GM18519 (cell line): ENCODE results near the gene ACSS1.

Experiments used
- ATAC-seq: cut with Tn5 transposase; IDR thresholded peaks from one replicate; pipeline ENCODE4 v1.9.1; 2021; ENCODE audit warnings: mild to moderate bottlenecking, moderate library complexity; ENCODE audit not compliant: unreplicated experiment, low FRiP score

ACSS1 gene

DNA sequence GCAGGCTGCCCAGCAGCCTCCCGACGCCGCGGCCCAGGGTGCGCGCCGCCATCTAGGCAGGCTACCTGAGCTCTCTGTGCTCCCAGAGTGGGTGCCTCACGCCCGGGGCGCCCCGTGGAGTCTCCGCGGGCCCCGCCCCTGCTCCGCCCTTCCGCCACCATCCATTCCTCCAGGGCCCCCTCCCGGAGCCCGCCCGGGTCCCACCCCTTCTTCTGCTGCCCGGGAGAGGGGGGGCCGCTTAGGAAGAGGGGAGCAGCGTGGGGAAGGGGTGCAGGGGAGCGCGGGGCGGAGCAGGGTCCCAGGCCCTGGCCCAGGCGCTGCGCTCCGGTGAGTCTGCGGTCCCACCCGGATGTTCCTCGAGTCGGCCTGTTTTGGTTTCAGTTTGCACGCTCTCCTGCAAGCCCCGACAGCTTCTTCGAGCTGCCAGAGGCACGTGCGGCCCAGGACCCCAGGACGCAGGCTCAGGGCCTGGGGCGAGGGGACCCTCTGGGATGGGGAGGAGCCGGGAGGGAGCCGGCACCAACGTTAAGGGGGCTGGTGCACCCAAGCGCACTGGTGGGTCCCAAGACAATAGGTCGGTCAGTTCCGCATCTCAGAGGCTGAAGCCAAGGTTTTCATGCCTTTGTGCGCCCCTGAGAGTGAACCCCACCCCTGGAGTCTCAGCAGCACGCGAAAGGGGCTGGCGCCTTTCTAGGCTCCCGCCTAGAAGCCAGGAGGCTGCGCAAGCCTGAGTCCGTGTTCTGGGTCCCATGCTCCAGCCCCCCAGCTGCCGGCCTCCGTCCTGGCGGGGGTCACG, at the start of gene ACSS1:
ACSS1 (minus strand) TSS at position 89 of the 796 bp plus-strand sequence; CDS start at position 52, 37 bp downstream.
- peak; percentile 50 for ATAC-seq

DNA sequence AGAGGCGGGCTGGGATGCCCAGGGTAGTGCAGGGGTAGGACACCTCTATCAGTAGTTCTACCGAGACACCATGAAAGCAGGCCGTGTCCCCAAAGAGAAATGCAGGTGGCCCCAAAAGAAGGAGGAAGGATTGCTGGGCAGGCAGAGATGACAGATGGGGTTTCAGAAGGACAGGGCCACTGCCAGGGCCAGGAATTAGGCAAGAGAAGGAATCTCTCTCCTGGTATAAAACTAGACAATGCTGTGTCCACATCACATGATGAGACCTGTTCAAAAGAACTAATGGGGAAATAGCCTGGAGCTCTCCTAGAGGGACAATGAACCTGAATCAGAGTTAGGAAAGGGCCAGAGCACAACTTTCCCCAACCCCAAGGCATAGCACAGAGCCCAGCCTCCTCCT, 45.6 kb upstream of the ACSS1 start:
- ATAC-seq: no peak

DNA sequence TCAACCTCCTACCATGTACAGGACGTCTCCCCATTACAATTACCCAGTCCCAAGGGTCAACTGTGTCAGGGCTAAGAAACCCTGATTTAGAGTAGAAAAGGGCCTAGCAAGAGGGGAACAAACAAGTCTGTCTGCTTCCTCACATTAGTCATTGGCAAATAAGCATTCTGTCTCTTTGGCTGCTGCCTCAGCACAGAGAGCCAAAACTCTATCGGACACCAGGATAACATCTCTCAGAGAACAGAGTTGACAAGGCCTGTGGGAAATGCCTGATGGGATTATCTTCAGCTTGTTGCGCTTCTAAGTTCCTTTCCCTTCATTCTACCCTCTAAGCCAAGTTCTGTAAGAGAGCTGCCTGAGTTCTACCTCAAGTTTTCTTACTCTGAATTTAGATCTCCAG, 43.0 kb upstream of the ACSS1 start:
- no peak for ATAC-seq

DNA sequence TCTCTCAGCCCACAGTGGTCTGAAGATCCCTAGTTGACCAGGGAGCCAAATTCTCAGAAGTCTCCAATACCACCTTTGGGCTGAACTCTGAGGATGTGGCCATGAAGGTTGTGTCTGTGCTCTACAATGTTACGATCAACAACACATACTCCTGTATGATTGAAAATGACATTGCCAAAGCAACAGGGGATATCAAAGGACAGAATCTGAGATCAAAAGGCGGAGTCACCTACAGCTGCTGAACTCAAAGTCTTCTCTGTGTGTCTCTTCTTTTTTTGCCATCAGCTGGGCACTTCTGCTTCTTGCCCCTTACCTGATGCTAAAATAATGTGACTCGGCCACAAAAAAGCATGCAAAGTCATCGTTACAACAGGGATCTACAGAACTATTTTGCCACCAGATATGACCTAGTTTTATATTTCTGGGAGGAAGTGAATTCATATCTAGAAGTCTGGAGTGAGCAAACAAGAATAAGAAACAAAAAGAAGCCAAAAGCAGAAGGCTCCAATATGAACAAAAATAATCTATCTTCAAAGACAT, 41.7 kb upstream of the ACSS1 start:
- ATAC-seq: no peak

DNA sequence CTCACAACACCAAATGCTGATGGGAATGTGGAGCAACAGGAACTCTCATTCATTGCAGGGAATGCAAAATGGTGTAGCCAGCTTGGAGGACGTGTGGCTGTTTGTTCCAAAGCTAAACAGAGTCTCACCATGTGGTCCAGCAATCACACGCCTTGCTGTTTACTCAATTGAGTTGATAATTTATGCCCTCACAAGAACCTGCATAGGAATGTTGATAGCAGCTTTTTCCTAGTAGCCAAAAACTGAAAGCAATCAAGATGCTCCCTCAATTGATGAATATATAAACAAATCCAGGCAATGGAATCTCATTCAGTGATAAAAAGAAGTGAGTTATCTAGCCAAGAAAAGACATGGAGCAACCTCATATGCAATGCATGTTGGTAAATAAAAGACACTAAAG, 39.6 kb upstream of the ACSS1 start:
- ATAC-seq: no peak

DNA sequence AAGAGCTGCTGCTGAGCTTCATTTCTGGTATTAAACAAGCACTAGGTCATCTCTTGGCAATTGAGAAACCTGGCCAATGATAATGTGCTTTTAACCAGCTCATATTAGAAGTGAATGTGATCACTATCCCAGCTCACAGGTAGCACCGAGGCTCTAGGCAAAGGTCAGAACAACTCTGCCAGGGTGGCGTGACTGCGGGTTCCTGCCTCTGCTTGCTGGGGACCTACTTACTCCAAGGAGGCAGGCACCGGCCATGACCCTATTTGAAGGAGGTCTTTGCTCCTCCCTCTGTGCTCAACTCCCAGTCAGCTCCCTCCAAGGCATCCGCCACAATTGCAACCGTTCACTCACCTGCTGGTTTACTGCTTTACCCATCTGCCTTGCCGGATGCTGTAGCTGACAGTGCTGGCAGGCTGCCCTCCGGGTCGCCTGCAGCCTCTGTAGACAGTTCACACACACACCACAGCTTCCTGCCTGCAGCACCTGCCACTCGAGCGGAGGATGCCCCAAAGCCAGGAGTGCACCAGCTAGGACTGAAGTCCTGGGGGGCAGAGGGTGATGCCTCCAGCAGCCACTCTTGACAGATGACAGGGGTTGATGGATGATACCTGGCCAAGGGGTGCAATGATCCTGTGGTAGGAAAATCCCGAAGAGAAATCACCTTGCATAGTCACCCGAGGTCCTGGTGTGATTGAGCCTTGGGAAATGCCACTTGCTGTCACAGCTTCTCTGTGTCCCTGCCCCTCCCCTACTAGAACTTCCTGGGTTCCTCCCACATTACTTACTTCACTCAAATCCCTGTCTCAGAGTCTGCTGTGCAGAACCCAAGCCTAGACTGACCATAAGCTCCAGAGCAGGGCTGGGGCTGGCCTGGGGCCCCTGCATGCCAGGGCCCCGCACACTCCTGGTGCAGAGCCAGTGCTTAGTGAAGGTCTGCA, 32.8 kb upstream of the ACSS1 start:
- ATAC-seq: peak; percentile 79

DNA sequence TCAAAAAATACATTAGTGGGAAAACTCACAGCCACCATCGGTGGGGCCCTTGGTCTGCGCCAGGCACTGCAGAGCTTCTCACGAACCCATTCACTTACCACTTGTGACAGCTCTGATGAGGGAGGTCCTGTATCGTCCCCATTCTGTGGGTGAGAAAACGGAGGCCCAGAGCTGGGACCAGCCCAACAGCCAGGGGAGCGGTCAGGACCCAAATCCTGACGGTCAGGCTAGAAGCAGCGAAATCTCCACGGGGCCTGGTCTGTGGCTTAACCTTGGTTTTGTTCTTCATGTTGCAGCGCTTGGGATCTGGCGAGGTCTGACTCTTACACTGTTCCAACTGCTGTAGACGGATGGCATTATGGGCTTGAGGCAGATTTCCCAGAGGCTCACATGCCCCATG, 31.7 kb upstream of the ACSS1 start:
- no peak for ATAC-seq

DNA sequence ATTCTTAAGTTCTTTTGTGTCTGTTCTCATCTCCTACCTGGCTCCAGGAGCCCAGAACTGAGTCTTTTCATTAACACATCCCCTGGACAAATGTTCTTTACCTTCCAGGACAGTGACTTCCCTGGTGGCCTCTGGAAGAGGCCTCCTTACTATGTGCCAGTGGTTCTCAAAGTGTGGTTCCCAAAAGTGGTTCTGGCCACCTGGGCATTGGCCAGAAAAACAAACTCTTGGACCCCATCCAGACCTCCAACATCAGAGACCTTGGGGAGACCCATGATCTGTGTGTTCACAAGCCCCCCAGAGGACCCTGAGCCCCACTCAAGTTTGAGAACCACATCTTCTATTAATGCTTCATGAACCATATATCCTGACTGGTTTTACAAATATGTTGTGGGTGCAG, 31.2 kb upstream of the ACSS1 start:
- ATAC-seq: no peak

DNA sequence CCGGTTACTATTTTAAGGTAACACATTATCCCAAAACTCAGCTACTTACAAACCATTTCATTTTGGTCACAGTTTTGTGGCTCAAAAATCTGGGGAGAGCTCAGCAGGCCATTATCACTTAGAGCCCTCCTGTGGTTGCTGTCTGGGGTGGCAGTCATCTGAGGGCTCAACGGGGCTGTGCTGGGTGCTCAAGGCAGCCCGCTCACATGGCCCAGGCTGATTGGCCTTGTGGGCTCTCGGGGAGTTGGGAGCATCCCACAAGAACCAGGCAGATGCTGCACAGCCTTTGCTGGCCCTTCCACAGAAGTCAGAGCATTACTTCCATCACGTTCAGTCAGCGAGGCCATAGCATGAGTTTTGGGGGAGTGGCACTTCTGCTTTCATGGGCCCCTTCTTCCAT, 30.3 kb upstream of the ACSS1 start:
- no peak for ATAC-seq

DNA sequence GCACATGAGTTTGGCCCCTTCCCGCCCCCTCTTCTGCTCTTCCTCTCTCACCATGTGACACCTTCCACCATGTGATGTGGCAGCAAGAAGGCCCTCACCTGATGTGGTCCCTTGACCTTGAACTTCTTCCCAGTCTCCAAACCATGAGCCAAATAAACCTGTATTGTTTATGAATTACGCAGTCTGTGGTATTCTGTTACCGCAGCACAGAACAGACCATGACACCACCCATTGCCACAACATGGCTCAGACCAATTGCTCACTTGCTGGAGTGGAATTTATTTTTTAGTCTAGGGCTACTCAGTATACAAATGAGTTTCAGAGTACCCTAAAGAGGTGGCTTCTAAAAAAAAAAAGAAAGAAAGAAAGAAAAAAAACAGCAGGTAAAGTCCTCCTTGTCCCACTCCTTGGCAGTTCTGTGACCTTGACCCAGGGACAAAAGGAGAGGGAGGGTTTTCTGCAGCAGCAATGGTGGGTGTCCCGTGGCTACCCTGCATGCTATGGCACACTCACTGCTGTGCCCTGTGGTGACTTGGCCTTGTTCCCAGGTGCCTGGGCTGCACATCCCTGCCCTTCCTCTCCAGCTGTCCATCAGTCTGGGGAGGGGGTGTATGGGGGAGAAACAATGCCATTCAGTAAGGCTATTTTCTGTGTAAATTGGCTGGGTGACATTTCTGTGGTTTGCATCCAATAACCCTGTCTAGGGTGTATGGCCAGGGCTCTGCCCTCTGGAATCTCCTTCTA, 29.4 kb upstream of the ACSS1 start:
- ATAC-seq: no peak

DNA sequence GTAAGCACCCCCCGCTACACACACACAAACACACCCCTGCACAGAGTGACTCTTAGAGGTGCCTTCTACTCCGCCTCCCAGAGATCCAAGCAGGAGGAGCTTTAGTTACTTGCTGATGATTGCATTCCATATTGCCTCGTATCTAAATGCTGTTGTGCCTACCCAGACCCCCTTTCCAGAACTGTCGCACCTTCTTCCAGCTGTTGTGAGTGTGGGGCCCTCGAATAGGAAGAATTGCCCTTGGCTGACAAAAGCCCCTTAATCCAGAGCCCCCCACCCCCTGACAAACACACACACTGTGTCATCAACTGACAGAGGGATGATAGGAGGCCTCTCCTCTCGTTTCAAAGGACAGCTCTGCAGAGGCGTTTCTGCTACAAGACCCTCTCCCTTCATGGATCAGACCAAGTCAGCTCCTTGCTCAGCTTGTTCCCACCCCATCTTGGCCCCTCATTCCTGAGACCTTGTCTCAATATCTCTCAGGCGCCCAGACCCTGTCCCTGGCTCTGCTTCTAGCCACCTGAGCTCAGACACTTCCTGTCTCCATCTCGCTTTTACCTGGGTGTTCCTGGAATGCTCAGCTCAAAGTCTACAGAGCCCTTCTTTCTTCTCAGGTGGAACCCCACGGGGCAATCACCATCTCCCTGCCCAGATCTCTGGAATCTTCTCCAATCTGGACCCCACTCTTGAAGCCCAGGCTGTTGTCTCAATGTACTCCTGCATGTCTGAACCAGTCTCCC, 28.0 kb upstream of the ACSS1 start:
- ATAC-seq: no peak

DNA sequence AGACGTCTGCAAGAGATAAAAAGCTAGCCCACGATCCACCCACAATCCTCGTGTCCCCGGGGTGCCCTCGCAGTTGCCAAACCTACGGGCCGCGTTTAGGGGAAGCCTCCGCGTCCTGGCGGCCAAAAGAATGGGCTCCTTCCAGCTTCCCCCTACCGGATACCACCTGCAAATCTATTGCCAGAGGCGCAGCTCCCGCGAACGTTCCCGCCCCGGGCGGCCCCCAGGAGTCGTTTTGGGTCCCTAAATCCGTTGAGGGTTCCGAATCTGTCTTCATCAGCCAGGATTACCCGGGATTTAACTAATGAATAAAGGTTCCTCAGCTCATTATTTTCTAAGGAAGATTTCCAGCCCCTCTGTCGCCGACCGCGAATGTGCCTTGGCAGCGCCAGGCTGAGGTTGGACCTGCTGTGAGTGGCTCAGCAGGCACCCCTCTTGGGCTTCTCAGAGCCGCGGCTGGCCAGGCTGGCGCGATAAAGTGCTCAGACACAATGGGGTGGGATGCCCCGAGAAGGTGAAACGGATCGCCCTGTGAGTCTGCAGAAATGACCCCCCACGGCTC, 26.8 kb upstream of the ACSS1 start:
- no peak for ATAC-seq

DNA sequence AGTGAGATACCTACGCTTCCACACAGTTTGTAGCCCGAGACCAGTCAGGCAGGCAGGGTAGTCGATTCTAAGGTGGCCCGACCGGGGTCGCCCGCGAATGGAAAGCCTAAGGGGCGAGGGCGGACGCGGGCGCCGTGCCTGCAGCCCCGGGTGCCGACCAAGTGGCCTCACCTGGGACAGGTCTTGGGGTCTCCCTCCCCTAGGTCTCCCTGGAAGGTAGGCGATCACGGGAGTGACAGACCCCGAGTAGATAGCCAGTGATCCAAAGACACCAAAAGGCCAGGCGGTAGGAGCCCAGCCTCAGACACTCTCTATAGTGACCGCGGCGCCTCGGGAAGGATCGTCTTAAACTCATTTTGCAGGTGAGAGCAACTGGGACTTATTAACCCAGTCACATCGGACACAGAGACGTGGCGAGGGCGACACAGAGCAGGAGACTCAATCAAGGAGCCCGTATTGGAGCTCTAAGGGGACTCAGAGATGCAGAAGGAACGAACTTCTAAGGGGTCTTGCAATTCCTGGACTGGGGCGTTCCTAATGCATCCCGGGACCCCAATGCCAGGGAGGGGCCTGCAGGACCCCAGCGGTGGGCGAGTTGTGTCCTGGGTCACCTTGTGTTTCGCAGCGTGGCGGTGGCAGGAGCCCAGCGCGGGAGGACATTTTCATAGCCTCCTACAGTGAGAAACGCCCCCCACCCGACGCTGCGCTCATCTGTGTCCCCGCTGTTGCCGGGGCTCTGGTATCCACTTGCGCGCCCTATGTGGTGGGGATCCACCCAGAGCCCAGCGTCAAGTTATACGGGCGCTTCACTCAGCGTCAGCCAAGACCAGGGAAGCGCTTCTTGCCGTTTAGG, 26.1 kb upstream of the ACSS1 start:
- ATAC-seq: no peak

DNA sequence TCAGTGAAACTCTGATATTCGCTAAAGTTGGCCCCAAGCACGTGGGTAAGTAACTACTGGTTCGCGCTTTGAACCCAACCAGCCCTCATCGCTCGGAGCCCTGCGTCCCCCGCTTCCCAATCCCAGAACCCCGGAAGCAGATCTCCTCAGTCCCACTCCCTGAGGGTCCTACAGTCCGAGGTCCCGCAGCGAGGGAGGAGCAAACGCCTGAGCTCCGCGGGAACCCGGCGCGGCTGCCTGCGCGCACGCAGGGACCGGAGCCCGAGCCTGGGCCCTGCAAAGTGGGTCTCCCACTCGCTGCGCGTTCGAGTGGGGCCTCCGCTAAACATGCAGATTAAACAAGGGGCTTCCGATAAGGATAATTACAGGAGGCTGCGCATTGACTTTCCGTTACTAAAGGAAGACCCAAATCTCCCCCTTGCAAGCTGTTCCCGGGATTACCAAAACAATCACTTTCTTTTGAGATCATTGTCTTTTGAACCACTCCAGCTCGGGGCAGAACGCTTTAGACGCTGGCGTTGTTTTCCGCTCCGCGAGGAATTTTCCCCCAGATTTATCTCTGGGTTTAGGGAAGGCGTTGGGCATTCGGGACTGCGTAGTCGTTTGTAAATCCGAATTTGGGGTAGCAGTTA, 25.3 kb upstream of the ACSS1 start:
- no peak for ATAC-seq

DNA sequence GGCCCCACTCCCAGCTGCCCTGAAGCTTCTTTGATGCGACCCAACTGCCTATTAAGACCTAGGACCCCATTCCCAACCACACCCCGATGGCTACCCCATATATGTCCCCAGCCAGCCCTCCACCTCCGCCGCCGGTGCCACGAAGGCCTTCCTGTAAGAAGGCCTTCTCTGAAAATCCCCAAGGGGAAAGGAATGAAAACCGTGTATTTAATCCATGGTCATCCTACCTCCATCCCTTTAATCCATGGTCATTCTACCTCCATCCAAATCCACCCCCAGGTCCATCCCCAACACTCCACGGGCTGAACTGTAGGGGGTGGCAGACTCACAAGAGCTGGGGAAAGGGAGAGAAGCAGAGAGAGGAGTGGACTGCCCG, 24.5 kb upstream of the ACSS1 start:
- no peak for ATAC-seq

DNA sequence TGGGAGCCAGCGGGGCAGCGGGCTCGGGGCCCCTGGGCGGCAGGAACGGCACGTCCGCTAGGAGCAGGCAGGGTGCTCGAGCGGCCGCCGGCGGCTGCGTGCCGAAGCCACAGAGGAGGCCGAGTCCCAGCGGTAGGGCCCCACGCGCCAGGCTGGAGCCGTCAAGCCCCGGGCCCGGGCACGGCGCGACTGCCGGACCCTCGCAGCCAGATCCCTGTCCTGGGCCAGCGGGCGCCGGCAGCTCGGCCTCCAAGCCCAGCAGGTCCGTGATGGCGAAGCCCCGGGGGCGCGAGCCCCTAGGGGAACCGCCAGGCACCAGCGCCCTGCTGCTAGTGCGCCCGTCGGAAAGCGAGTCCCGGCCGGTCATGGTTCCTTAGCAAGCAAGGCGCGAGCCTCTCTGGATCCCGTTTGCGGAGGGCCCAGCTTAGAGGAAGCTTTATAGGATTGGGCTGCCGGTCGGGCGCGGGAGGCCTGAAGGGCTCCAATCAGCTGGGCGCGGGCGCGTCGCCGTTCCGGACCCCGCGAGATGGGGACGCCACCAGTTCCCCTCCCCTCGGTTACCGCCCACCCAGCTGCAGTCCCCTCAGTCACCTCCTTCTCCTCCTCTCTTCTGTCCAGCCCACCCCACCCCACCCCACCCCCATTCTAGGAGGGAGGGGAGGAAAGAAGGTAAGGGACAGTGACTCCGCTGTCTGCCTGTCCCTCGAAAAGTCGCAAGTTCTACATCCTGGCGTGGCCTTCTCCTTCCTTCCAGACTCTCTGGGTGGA, 24.0 kb upstream of the ACSS1 start, which contains the start of gene VSX1:
VSX1 (minus strand) TSS at position 412 of the 768 bp plus-strand sequence; CDS start at position 367, 45 bp downstream.
- no peak for ATAC-seq

DNA sequence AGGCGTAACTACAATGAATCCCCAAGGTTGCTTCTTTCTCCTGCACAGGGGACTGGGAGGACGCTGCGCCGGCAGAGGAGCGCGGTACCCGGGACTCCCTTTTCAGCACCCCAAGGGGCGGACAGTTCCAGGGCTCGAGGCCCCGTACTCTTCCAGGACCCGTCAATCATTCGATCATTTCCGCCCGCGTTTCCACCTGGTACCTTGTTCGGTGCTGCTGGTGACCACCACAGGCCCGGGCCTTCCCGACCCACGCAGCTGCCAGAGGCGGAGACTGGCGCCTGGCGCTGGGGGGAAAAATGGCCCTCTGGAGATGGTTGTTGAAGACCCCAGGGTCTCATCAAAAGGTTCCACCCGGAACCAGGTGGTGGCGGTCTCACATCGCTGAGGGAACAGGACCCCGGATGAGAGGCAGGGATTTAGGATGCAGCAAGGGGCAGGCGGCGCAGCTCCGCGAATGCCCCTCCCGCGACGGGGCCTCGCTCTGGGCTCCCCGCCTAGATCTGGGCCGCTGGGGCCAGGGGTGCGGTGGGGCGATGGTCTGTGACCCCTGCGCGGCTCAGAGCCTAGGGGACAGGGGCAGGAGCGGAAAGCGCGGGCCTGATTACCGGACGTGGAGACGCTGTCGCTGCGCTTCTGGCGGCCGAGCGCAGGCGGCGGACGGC, 23.3 kb upstream of the ACSS1 start:
- no peak for ATAC-seq
